Activated CD4-positive, alpha-beta T cell treated with anti-CD3 and anti-CD28 coated beads, Interleukin-2, amount 50 U/mL, for 16 hours (primary cell): ENCODE measurements around the gene OR2M4.
"Not testable (repeated sequence)": the region's sequence is repeated elsewhere in the genome, so short reads cannot be mapped to it uniquely, and the experiment has no call there.

Experiments used
- DNase-seq: peaks from one replicate; pipeline ENCODE4 v3.0.0-alpha.2; 2020

Gene OR2M4

GRCh38 chr1:248231117-248231516 lies at the start of gene OR2M4:
Gene OR2M4, plus strand, starts transcription at chr1:248231417. Its CDS starts 7,512 bp downstream, at chr1:248238929.
- DNase-seq: no peak

GRCh38 chr1:248183996-248184395 lies 47.2 kb upstream of the OR2M4 start:
- no peak for DNase-seq

- DNase-seq: no peak
Observed at GRCh38 chr1:248187363-248187762, 43.9 kb upstream of the OR2M4 start.

DNA sequence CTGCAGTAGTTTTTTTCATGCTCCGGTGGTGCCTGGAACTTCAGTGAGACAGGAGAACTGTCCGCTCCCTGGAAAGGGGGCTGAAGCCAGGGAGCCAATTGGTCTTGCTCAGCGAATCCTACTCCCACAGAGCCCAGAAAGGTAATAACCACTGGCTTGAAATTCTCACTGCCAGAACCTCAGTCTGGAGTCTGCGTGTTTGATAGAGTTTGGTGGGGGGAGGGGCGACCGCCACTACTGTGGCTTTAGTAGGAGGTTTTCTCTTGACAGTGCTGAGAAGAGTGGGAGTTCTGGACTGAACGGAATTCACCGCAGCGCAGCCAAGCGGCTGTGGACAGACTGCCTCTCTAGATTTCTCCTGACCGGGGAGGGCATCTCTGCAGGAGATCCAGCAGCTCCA lies 42.2 kb upstream of the OR2M4 start:
- no peak for DNase-seq

DNA sequence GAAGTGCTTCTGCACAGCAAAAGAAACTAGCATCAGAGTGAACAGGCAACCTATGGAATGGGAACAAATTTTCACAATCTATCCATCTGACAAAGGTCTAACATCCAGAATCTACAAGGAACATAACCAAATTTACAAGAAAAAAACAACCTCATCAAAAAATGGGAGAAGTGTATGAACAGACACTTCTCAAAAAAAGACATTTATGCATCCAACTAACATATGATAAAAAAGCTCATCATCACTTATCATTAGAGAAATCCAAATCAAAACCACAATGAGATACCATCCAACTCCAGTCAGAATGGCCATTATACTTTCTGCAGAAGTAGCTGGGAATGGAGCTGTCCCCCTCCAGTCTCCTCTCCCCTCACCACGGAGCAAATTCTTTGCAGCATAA lies 37.1 kb upstream of the OR2M4 start:
- DNase-seq: no peak

GRCh38 chr1:248196965-248197364 lies 34.3 kb upstream of the OR2M4 start, which contains the start of gene OR2M3:
Gene OR2M3, plus strand, starts transcription at chr1:248197265. Its CDS starts 5,803 bp downstream, at chr1:248203068.
- DNase-seq: no peak

DNA sequence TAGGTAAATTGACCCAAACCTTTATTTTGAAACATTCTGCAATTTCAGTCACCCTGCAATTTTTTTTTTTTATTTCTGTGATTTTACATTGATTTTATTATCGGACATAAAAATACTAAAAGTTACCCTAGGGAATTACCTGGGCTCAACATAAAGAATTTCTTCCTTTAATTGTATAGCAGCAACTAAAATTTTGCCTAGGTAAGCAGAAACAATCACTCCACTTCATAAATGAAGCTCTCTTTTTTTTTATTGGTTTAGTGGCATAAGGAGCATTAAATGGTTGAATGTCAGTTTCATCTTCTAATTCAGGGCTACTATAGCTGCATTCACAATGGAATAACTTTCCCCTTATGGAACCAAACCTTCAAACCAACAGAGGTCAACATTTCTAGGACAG lies 15.3 kb upstream of the OR2M4 start:
- no peak for DNase-seq

DNA sequence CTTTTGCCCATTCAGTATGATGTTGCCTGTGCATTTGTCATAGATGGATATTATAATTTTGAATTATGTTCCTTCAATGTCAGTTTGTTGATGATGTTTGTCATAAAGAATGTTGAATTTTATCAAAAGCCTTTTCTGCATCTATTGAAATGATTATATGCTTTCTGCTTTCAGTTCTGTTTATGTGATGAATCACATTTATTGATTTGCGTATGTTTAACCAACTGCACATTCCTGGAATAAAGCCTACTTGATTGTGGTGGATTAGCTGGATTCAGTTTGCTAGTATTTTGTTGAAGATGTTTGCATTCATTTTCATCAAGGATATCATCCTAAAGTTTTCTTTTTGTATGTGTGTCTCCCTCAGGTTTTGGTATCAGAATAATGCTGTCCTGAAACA lies 5.7 kb upstream of the OR2M4 start:
- DNase-seq: no peak

- no peak for DNase-seq
Observed at GRCh38 chr1:248229360-248229908, 1.8 kb upstream of the OR2M4 start.

DNA sequence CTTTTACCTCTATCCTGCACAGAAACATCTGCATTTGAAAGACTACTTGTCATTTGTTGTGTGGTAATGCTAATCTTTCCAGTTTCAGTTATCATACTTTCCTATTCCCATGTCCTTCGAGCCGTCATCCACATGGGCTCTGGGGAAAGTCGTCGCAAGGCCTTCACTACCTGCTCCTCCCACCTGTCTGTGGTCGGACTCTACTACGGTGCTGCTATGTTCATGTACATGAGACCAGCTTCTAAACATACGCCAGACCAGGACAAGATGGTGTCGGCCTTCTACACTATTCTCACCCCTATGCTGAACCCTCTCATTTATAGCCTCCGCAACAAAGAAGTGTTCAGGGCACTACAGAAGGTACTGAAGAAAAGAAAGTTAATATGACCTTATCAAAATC lies 8.3 kb downstream of the OR2M4 start:
- no peak for DNase-seq

- DNase-seq: peak; percentile 49
Observed at GRCh38 chr1:248243204-248243603, 12.0 kb downstream of the OR2M4 start.

- not testable (repeated sequence) for DNase-seq
Observed at GRCh38 chr1:248259309-248259708, 28.1 kb downstream of the OR2M4 start.

- no peak for DNase-seq
Observed at GRCh38 chr1:248268178-248268577, 37.0 kb downstream of the OR2M4 start.

DNA sequence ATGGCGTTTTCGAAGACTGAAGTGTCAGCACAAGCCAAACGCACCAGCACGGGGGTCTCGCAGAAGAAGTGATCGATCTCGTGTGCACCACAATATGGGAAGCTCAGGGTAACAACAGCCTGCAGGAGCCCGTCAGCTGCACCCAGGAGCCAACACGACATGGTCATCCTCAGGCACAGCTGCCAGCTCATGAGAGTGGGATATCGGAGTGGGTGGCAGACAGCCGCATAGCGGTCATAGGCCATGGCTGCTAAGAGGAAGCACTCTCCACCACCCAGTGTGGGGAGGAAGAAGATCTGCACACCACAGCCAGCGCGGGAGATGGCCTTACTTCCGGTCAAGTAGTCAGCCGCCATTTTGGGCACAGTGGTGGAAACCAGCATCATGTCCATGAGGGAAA lies 42.0 kb downstream of the OR2M4 start:
- DNase-seq: not testable (repeated sequence)

DNA sequence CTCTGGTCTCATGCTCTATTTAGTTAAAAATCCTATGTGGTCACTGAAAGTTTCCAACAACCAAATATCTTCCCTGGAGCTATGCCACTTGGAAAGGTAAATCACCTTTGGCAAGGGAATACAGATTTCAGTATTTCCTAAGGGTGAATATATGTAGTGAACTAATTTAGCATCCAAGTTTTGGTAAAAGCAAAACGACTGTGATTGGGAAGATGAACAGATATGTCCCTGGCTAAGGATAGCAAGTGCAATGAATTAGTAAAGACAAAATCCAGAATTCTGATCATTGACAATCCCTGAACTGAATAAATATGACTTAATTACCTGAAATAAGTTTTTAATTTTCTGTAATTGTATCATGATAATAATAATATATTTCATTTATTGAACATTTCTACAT lies 46.7 kb downstream of the OR2M4 start, which contains the start of gene OR2T33:
Gene OR2T33, minus strand, starts transcription at position 101 of the 400 bp plus-strand sequence. CDS start 4,162 bp downstream, outside the sequence.
- no peak for DNase-seq

GRCh38 chr1:248288391-248288790 lies 57.2 kb downstream of the OR2M4 start:
- DNase-seq: no peak
